ENCODE results near the gene KIN. TPM values are rescaled to one million over a fixed set of nuclear protein-coding genes. Genes with fewer than 3 reads are reported as not detected.
"Not testable (repeated sequence)": the region's sequence is repeated elsewhere in the genome, so short reads cannot be mapped to it uniquely, and the experiment has no call there.

The KIN gene
- total and polyA plus RNA-seq, 11 donors: 2.5 to 10.7 (median 5.7) TPM

GRCh38 chr10:7817576-7817975, 29.8 kb upstream of the KIN start:
- no peak for DNase-seq
- WGBS, 4 donors: 14 to 21% (median 20%) methylated on average over 12 of the region's 12 CpGs
- peak overlapping the region; percentile 84 to 99 (median 95) for H3K4me3 ChIP-seq

GRCh38 chr10:7813481-7813880, 25.7 kb upstream of the KIN start:
- ATAC-seq: no peak
- Histone ChIP-seq H3K27ac (no peak overlapping the region), H3K9me3 (no peaks in the 10 kb centered on the region), H3K4me1 (peaks cover 0 to 8% (median 1%) of the 10 kb centered on the region in 12 donors), H3K4me3 (no peak overlapping the region), H3K27me3 (no peaks in the 10 kb centered on the region), H3K36me3 (peaks cover 0 to 12% (median 7%) of the 10 kb centered on the region in 9 donors)
- WGBS, 4 donors: 66 to 76% (median 70%) methylated on average over 3 of the region's 3 CpGs
- TF ChIP-seq CTCF (IDR thresholded peaks at IDR 0.05): no peak
- intact Hi-C loops (cut with DNase I): no loop called here
- no peak for DNase-seq

More at GRCh38 chr10:7817576-7817975, 29.8 kb upstream of the KIN start:
- TF ChIP-seq CTCF (IDR thresholded peaks at IDR 0.05) (no peak), POLR2A (IDR thresholded peaks at IDR 0.05) (no peak)
- H3K27me3 ChIP-seq: no peaks in the 10 kb centered on the region
- H3K4me1 ChIP-seq: peaks cover 4 to 29% (median 18%) of the 10 kb centered on the region in 12 donors
- H3K27ac ChIP-seq: peak overlapping the region in 1 of 12 donors; percentile 80
- ATAC-seq: no peak
- intact Hi-C loops (cut with DNase I): loop anchor here in 1 of 10 donors (2.0 kb wide), 1 partner anchor 21 kb away; no protein-coding TSS in a partner anchor
- H3K36me3 ChIP-seq: peaks cover 0 to 20% (median 5%) of the 10 kb centered on the region in 9 donors
- no peaks in the 10 kb centered on the region for H3K9me3 ChIP-seq

GRCh38 chr10:7811743-7812142, 23.9 kb upstream of the KIN start:
- H3K36me3 ChIP-seq: peaks cover 0 to 29% (median 25%) of the 10 kb centered on the region in 9 donors
- H3K4me1 ChIP-seq; H3K4me3 ChIP-seq; intact Hi-C loops (cut with DNase I); ATAC-seq; H3K27ac ChIP-seq; DNase-seq; H3K9me3 ChIP-seq; H3K27me3 ChIP-seq: not testable (repeated sequence)
- 68 to 79% (median 76%) methylated on average over 7 of the region's 7 CpGs for WGBS, 4 donors

- no peak for ATAC-seq
- H3K27me3 ChIP-seq: no peaks in the 10 kb centered on the region
- H3K36me3 ChIP-seq: peaks cover 0 to 37% (median 32%) of the 10 kb centered on the region in 9 donors
- TF ChIP-seq POLR2A (IDR thresholded peaks at IDR 0.05) (no peak), CTCF (IDR thresholded peaks at IDR 0.05) (no peak)
- 89 to 94% (median 92%) methylated on average over 5 of the region's 5 CpGs for WGBS, 4 donors
- no peak overlapping the region for H3K4me3 ChIP-seq
- H3K4me1 ChIP-seq: no peaks in the 10 kb centered on the region
- DNase-seq: no peak
- intact Hi-C loops (cut with DNase I): no loop called here
- no peak overlapping the region for H3K27ac ChIP-seq
- no peaks in the 10 kb centered on the region for H3K9me3 ChIP-seq
Observed at GRCh38 chr10:7811000-7811399, 23.2 kb upstream of the KIN start.

- ATAC-seq (peak in 1 of 4 donors; percentile 9), DNase-seq (no peak)
- WGBS, 4 donors: 70 to 83% (median 78%) methylated on average over 7 of the region's 7 CpGs
- intact Hi-C loops (cut with DNase I): no loop called here
- TF ChIP-seq POLR2A (IDR thresholded peaks at IDR 0.05) (no peak), CTCF (IDR thresholded peaks at IDR 0.05) (no peak)
- peaks cover 0 to 42% (median 37%) of the 10 kb centered on the region in 9 donors for H3K36me3 ChIP-seq
- no peaks in the 10 kb centered on the region for H3K9me3 ChIP-seq
- H3K27ac ChIP-seq: no peak overlapping the region
- H3K27me3 ChIP-seq: no peaks in the 10 kb centered on the region
- no peaks in the 10 kb centered on the region for H3K4me1 ChIP-seq
- no peak overlapping the region for H3K4me3 ChIP-seq
Observed at GRCh38 chr10:7810443-7810842, 22.6 kb upstream of the KIN start.

All from heart left ventricle (tissue), 16 donors.